Measurements from ENCODE around the gene SEPTIN3.
"Not testable (repeated sequence)": the region's sequence is repeated elsewhere in the genome, so short reads cannot be mapped to it uniquely, and the experiment has no call there.

Gene SEPTIN3

GRCh38 chr22:41947424-41948080, 21.7 kb upstream of the SEPTIN3 start:
- no peak for TF ChIP-seq Cebpa-rat (IDR thresholded peaks at IDR 0.05)
- H3K4me1 ChIP-seq = peaks cover 49 to 93% (median 88%) of the 10 kb centered on the region in 10 experiments

GRCh38 chr22:41948142-41948541, 21.1 kb upstream of the SEPTIN3 start:
- no peak for TF ChIP-seq Cebpa-rat (IDR thresholded peaks at IDR 0.05)
- H3K9me3 ChIP-seq (replicated peaks in 1 of 11) = no peaks in the 10 kb centered on the region
- H4K20me1 ChIP-seq = peaks cover 0 to 10% (median 0%) of the 10 kb centered on the region in 11 experiments; a peak in 2 of 22 replicates
- H3K27ac ChIP-seq = peak overlapping the region in 2 of 11 experiments; percentile 7 to 86; a peak in 1 of 22 replicates
- peaks cover 53 to 94% (median 90%) of the 10 kb centered on the region in 10 experiments for H3K4me1 ChIP-seq
- H3K4me3 ChIP-seq = peak overlapping the region in 3 of 10 experiments; percentile 15 to 74 (median 17); a peak in 3 of 20 replicates
- H3K4me2 ChIP-seq = peak overlapping the region in 9 of 11 experiments; percentile 88 to 99 (median 95); a peak in 19 of 22 replicates
- H3K27me3 ChIP-seq = no peaks in the 10 kb centered on the region
- peaks cover 0 to 23% (median 20%) of the 10 kb centered on the region in 11 experiments; a peak in 15 of 22 replicates for H3K36me3 ChIP-seq
- peak overlapping the region in 5 of 11 experiments; percentile 86 to 91 (median 89); a peak in 7 of 22 replicates for H3K9ac ChIP-seq

More at GRCh38 chr22:41947424-41948080, 21.7 kb upstream of the SEPTIN3 start:
- peaks cover 0 to 11% (median 0%) of the 10 kb centered on the region in 11 experiments; a peak in 3 of 22 replicates for H4K20me1 ChIP-seq
- peak overlapping the region; percentile 68 to 93 (median 84); a peak in 19 of 20 replicates for H3K4me3 ChIP-seq
- H3K9me3 ChIP-seq (replicated peaks in 1 of 11) = no peaks in the 10 kb centered on the region
- peak overlapping the region; percentile 47 to 91 (median 88); a peak in 20 of 22 replicates for H3K9ac ChIP-seq
- peaks cover 0 to 29% (median 25%) of the 10 kb centered on the region in 11 experiments; a peak in 15 of 22 replicates for H3K36me3 ChIP-seq
- peak overlapping the region in 9 of 11 experiments; percentile 59 to 89 (median 88); a peak in 17 of 22 replicates for H3K27ac ChIP-seq
- H3K27me3 ChIP-seq = no peaks in the 10 kb centered on the region
- peak overlapping the region; percentile 88 to 99 (median 96) for H3K4me2 ChIP-seq

GRCh38 chr22:41948928-41949296, 20.3 kb upstream of the SEPTIN3 start:
- 0 out of 22 replicates have a peak, but pooled peaks cover 0 to 10% (median 0%) of the 10 kb centered on the region in 11 experiments for H4K20me1 ChIP-seq
- H3K9ac ChIP-seq = peak overlapping the region in 5 of 11 experiments; percentile 13 to 64 (median 58); a peak in 6 of 22 replicates
- H3K27me3 ChIP-seq; H3K4me3 ChIP-seq; H3K9me3 ChIP-seq (replicated peaks in 1 of 11): not testable (repeated sequence)
- peak overlapping the region; percentile 18 to 99 (median 95); a peak in 21 of 22 replicates for H3K4me2 ChIP-seq
- peaks cover 46 to 91% (median 86%) of the 10 kb centered on the region in 10 experiments for H3K4me1 ChIP-seq
- H3K27ac ChIP-seq = peak overlapping the region in 2 of 11 experiments; percentile 35 to 59; a peak in 3 of 22 replicates
- H3K36me3 ChIP-seq = peaks cover 0 to 15% (median 12%) of the 10 kb centered on the region in 11 experiments; a peak in 10 of 22 replicates

GRCh38 chr22:41949297-41949965, 19.8 kb upstream of the SEPTIN3 start:
- Histone ChIP-seq H3K4me1 (peaks cover 45 to 89% (median 82%) of the 10 kb centered on the region in 10 experiments), H3K9me3 (replicated peaks in 1 of 11) (no peaks in the 10 kb centered on the region), H3K9ac (peak overlapping the region in 9 of 11 experiments; percentile 13 to 64 (median 58); a peak in 16 of 22 replicates), H4K20me1 (0 out of 22 replicates have a peak, but pooled peaks cover 0 to 10% (median 0%) of the 10 kb centered on the region in 11 experiments), H3K27ac (peak overlapping the region in 8 of 11 experiments; percentile 7 to 62 (median 34); a peak in 10 of 22 replicates), H3K27me3 (no peaks in the 10 kb centered on the region), H3K4me2 (peak overlapping the region; percentile 18 to 99 (median 95)), H3K4me3 (peak overlapping the region in 1 of 10 experiments; percentile 13; a peak in 1 of 20 replicates), H3K36me3 (peaks cover 0 to 10% (median 7%) of the 10 kb centered on the region in 11 experiments; a peak in 10 of 22 replicates)
- TF ChIP-seq Cebpa-rat (IDR thresholded peaks at IDR 0.05) = no peak

- Histone ChIP-seq H3K4me1 (peaks cover 30 to 71% (median 66%) of the 10 kb centered on the region in 10 experiments), H3K9me3 (replicated peaks in 1 of 11) (no peaks in the 10 kb centered on the region), H3K36me3 (no peaks in the 10 kb centered on the region), H3K27me3 (no peaks in the 10 kb centered on the region), H3K4me2 (peak within 1 kb of the TSS; percentile 29 to 99 (median 72)), H3K27ac (peak within 1 kb of the TSS in 2 of 11 experiments; percentile 11 to 31; a peak in 1 of 22 replicates), H3K4me3 (no peak within 1 kb of the TSS), H4K20me1 (0 out of 22 replicates have a peak, but pooled peaks cover 0 to 10% (median 0%) of the 10 kb centered on the region in 11 experiments), H3K9ac (peak within 1 kb of the TSS in 5 of 11 experiments; percentile 2 to 50 (median 12); a peak in 2 of 22 replicates)
- TF ChIP-seq Cebpa-rat (IDR thresholded peaks at IDR 0.05) = no peak
These were observed 17.3 kb upstream of the SEPTIN3 start, which contains the start of gene SMIM45 for GRCh38 chr22:41951898-41952474. Gene SMIM45 (plus strand): TSS chr22:41952150.

GRCh38 chr22:41952713-41953112, 16.5 kb upstream of the SEPTIN3 start:
- H3K4me1 ChIP-seq = peaks cover 24 to 68% (median 59%) of the 10 kb centered on the region in 10 experiments
- 0 out of 22 replicates have a peak, but pooled peaks cover 0 to 10% (median 0%) of the 10 kb centered on the region in 11 experiments for H4K20me1 ChIP-seq
- no peak for TF ChIP-seq Cebpa-rat (IDR thresholded peaks at IDR 0.05)
- no peak overlapping the region for H3K4me3 ChIP-seq
- no peaks in the 10 kb centered on the region for H3K36me3 ChIP-seq
- 0 out of 22 replicates have a peak overlapping the region, but pooled peaks of 1 of the 11 experiments have one; percentile 2 for H3K9ac ChIP-seq
- no peaks in the 10 kb centered on the region for H3K27me3 ChIP-seq
- peak overlapping the region; percentile 29 to 99 (median 72); a peak in 21 of 22 replicates for H3K4me2 ChIP-seq
- H3K27ac ChIP-seq = 0 out of 22 replicates have a peak overlapping the region, but pooled peaks of 2 of the 11 experiments have one; percentile 11 to 31
- H3K9me3 ChIP-seq (replicated peaks in 1 of 11) = no peaks in the 10 kb centered on the region

GRCh38 chr22:41957941-41958556, 11.2 kb upstream of the SEPTIN3 start:
- H3K27me3 ChIP-seq = no peaks in the 10 kb centered on the region
- H3K9me3 ChIP-seq (replicated peaks in 1 of 11) = no peaks in the 10 kb centered on the region
- H3K27ac ChIP-seq = no peak overlapping the region
- no peaks in the 10 kb centered on the region for H4K20me1 ChIP-seq
- 0 out of 22 replicates have a peak overlapping the region, but pooled peaks of 1 of the 11 experiments have one; percentile 19 for H3K4me2 ChIP-seq
- H3K36me3 ChIP-seq = no peaks in the 10 kb centered on the region
- TF ChIP-seq Cebpa-rat (IDR thresholded peaks at IDR 0.05) = no peak
- peaks cover 8 to 25% (median 21%) of the 10 kb centered on the region in 10 experiments; a peak in 19 of 20 replicates for H3K4me1 ChIP-seq
- no peak overlapping the region for H3K4me3 ChIP-seq
- no peak overlapping the region for H3K9ac ChIP-seq

Data from BLaER1 treated with 17β-estradiol and CSF1 and Interleukin-3, amounts not matched to agents 10 nM and 100 nM (cell line).